Activated CD4-positive, alpha-beta memory T cell treated with anti-CD3 and anti-CD28 coated beads, Interleukin-2, amount 10 ng/mL, durations not matched to agents 7 days and 5 days (primary cell): ENCODE measurements around the gene ARID2. TPM values are rescaled to one million over a fixed set of nuclear protein-coding genes. Genes with fewer than 3 reads are reported as not detected.

ENCODE experiments used
- CTCF ChIA-PET: fragments of 350-600 bp; sonication (Branson Sonifier 250); formaldehyde crosslinking; loops from one replicate; lab custom pipeline; 2021; ENCODE audit warnings: antibody characterized with exemption, inconsistent platforms; lab: Charles Lee
- POLR2A ChIA-PET: fragments of 350-600 bp; sonication (Branson Sonifier 250); formaldehyde crosslinking; loops from one replicate; lab custom pipeline; 2021; ENCODE audit warnings: antibody characterized with exemption; lab: Charles Lee
- DNase-seq: peaks from one replicate; pipeline ENCODE4 v3.0.0-alpha.2; 2020
- H3K27ac Mint-ChIP-seq: one replicate; pipeline ENCODE4 v1.8.0; 2021; ENCODE audit warnings: mild to moderate bottlenecking, mixed read lengths
- H3K27me3 Mint-ChIP-seq: one replicate; pipeline ENCODE4 v1.8.0; 2021; ENCODE audit warnings: mixed read lengths
- H3K36me3 Mint-ChIP-seq: one replicate; pipeline ENCODE4 v1.8.0; 2021; ENCODE audit warnings: low read depth, mixed read lengths
- H3K4me1 Mint-ChIP-seq: one replicate; pipeline ENCODE4 v1.8.0; 2021; ENCODE audit warnings: mixed read lengths
- H3K4me3 Mint-ChIP-seq: one replicate; pipeline ENCODE4 v1.8.0; 2021; ENCODE audit warnings: mild to moderate bottlenecking, mixed read lengths
- H3K9me3 Mint-ChIP-seq: one replicate; pipeline ENCODE4 v1.8.0; 2021; ENCODE audit warnings: mixed read lengths
- total RNA-seq, 2 experiments: library from RNA; stranded (reverse); gene quantifications; one replicate each; pipeline ENCODE4 v1.2.3, GENCODE V29; 2021

ARID2 gene
- total RNA-seq, 2 experiments from 2014 or later = 39.9 to 43.9 TPM

- H3K9me3 Mint-ChIP-seq = no peaks in the 10 kb centered on the region
- peaks cover 28% of the 10 kb centered on the region for H3K36me3 Mint-ChIP-seq
- POLR2A ChIA-PET = interaction anchor here (0.6 to 9.9 kb wide), 23 partner anchors 9 to 1490 kb away, joined by 3 to 172 read pairs (median 4); partner anchors contain the start of genes ANO6, SCAF11 and SLC38A1
- H3K27ac Mint-ChIP-seq = peak overlapping the region; percentile 100
- peak overlapping the region; percentile 93 for H3K4me3 Mint-ChIP-seq
- H3K4me1 Mint-ChIP-seq = peaks cover 23% of the 10 kb centered on the region
- CTCF ChIA-PET = interaction anchor here (0.7 to 9.1 kb wide), 12 partner anchors 9 to 509 kb away, joined by 3 to 103 read pairs (median 6); no protein-coding TSS in a partner anchor
- no peaks in the 10 kb centered on the region for H3K27me3 Mint-ChIP-seq
- no peak for DNase-seq
Observed at GRCh38 chr12:45726603-45727300, 2.8 kb upstream of the ARID2 start.

GRCh38 chr12:45727301-45727979, 2.1 kb upstream of the ARID2 start:
- Mint-ChIP-seq H3K4me1 (peaks cover 24% of the 10 kb centered on the region), H3K27ac (peak overlapping the region; percentile 100), H3K4me3 (peak overlapping the region; percentile 93), H3K9me3 (no peaks in the 10 kb centered on the region), H3K27me3 (no peaks in the 10 kb centered on the region), H3K36me3 (peaks cover 31% of the 10 kb centered on the region)
- CTCF ChIA-PET = interaction anchor here (0.7 to 9.1 kb wide), 9 partner anchors 14 to 512 kb away, joined by 3 to 103 read pairs (median 4); partner anchors contain the start of gene ANO6
- peak; percentile 90 for DNase-seq
- POLR2A ChIA-PET = interaction anchor here (0.7 to 9.9 kb wide), 24 partner anchors 8 to 1489 kb away, joined by 3 to 172 read pairs (median 4); partner anchors contain the start of genes ANO6, SCAF11 and SLC38A1

- Mint-ChIP-seq H3K4me1 (peaks cover 22% of the 10 kb centered on the region), H3K27ac (peak overlapping the region; percentile 100), H3K9me3 (no peaks in the 10 kb centered on the region), H3K36me3 (peaks cover 30% of the 10 kb centered on the region), H3K4me3 (peak overlapping the region; percentile 93), H3K27me3 (no peaks in the 10 kb centered on the region)
- no peak for DNase-seq
- ChIA-PET CTCF (interaction anchor here (0.8 to 9.1 kb wide), 8 partner anchors 14 to 513 kb away, joined by 3 to 103 read pairs (median 8); partner anchors contain the start of gene ANO6), POLR2A (interaction anchor here (0.6 to 9.9 kb wide), 29 partner anchors 8 to 1488 kb away, joined by 3 to 172 read pairs (median 4); partner anchors contain the start of genes ANO6, SCAF11 and SLC38A1)
Observed at GRCh38 chr12:45727980-45728629, 1.4 kb upstream of the ARID2 start.

- Mint-ChIP-seq H3K4me3 (peak overlapping the region; percentile 93), H3K4me1 (peaks cover 23% of the 10 kb centered on the region), H3K27me3 (no peaks in the 10 kb centered on the region), H3K27ac (peak overlapping the region; percentile 100), H3K36me3 (peaks cover 32% of the 10 kb centered on the region), H3K9me3 (no peaks in the 10 kb centered on the region)
- ChIA-PET CTCF (interaction anchor here (1.0 to 9.1 kb wide), 7 partner anchors 13 to 513 kb away, joined by 3 to 103 read pairs (median 8); partner anchors contain the start of gene ANO6), POLR2A (interaction anchor here (0.6 to 9.9 kb wide), 30 partner anchors 9 to 1488 kb away, joined by 3 to 172 read pairs (median 4); partner anchors contain the start of genes ANO6, SCAF11 and SLC38A1)
- DNase-seq = peak; percentile 98
Observed at GRCh38 chr12:45728630-45729232, 775 bp upstream of the ARID2 start.

GRCh38 chr12:45730084-45730347, 510 bp downstream of the ARID2 start:
- Mint-ChIP-seq H3K27ac (peak overlapping the region; percentile 100), H3K27me3 (no peaks in the 10 kb centered on the region), H3K9me3 (peaks cover under 1% of the 10 kb centered on the region), H3K4me3 (peak overlapping the region; percentile 93), H3K36me3 (peaks cover 41% of the 10 kb centered on the region), H3K4me1 (peaks cover 22% of the 10 kb centered on the region)
- DNase-seq = peak; percentile 53
- CTCF ChIA-PET = interaction anchor here (0.8 to 9.1 kb wide), 6 partner anchors 12 to 516 kb away, joined by 3 to 103 read pairs (median 5); no protein-coding TSS in a partner anchor
- POLR2A ChIA-PET = interaction anchor here (0.8 to 9.9 kb wide), 19 partner anchors 9 to 1486 kb away, joined by 3 to 172 read pairs (median 6); partner anchors contain the start of genes ANO6, SCAF11 and SLC38A1

- Mint-ChIP-seq H3K36me3 (peaks cover 42% of the 10 kb centered on the region), H3K27me3 (no peaks in the 10 kb centered on the region)
- POLR2A ChIA-PET = interaction anchor here (0.8 to 9.9 kb wide), 16 partner anchors 8 to 882 kb away, joined by 3 to 172 read pairs (median 9); partner anchors contain the start of genes ANO6, SCAF11 and SLC38A1
Observed at GRCh38 chr12:45730348-45731189, 1.1 kb downstream of the ARID2 start.

GRCh38 chr12:45731190-45731775, 1.8 kb downstream of the ARID2 start:
- ChIA-PET POLR2A (interaction anchor here (1.2 to 9.9 kb wide), 7 partner anchors 12 to 538 kb away, joined by 3 to 172 read pairs (median 44); partner anchors contain the start of genes ANO6, SCAF11 and SLC38A1), CTCF (no interaction called here)
- H3K36me3 Mint-ChIP-seq = peaks cover 45% of the 10 kb centered on the region
- no peak for DNase-seq
- peak overlapping the region; percentile 87 for H3K27ac Mint-ChIP-seq
- peak overlapping the region; percentile 82 for H3K4me3 Mint-ChIP-seq
- peaks cover 21% of the 10 kb centered on the region for H3K4me1 Mint-ChIP-seq
- H3K27me3 Mint-ChIP-seq = no peaks in the 10 kb centered on the region
- H3K9me3 Mint-ChIP-seq = peaks cover 1% of the 10 kb centered on the region

More at GRCh38 chr12:45730348-45731189, 1.1 kb downstream of the ARID2 start:
- Mint-ChIP-seq H3K27ac (peak overlapping the region; percentile 87), H3K4me3 (peak overlapping the region; percentile 82), H3K4me1 (peaks cover 20% of the 10 kb centered on the region), H3K9me3 (peaks cover 1% of the 10 kb centered on the region)
- peak; percentile 69 for DNase-seq
- CTCF ChIA-PET = interaction anchor here (0.8 to 9.1 kb wide), 6 partner anchors 12 to 516 kb away, joined by 3 to 103 read pairs (median 5); no protein-coding TSS in a partner anchor

- Mint-ChIP-seq H3K4me1 (peaks cover 21% of the 10 kb centered on the region), H3K4me3 (peak overlapping the region; percentile 78), H3K9me3 (peaks cover 10% of the 10 kb centered on the region), H3K27me3 (no peaks in the 10 kb centered on the region), H3K27ac (peak overlapping the region; percentile 83), H3K36me3 (peaks cover 47% of the 10 kb centered on the region)
- CTCF ChIA-PET = interaction anchor here (1.5 kb wide), 1 partner anchor 14 kb away, joined by 3 read pairs; no protein-coding TSS in a partner anchor
- no peak for DNase-seq
- POLR2A ChIA-PET = interaction anchor here (1.6 to 9.9 kb wide), 4 partner anchors 11 to 258 kb away, joined by 3 to 172 read pairs (median 101); partner anchors contain the start of gene SCAF11
Observed at GRCh38 chr12:45732250-45732649, 2.7 kb downstream of the ARID2 start.

- CTCF ChIA-PET = interaction anchor here (1.1 to 1.5 kb wide), 4 partner anchors 8 to 189 kb away, joined by 3 to 4 read pairs (median 4); no protein-coding TSS in a partner anchor
Observed at GRCh38 chr12:45732936-45733335, 3.4 kb downstream of the ARID2 start.

GRCh38 chr12:45737638-45738037, 8.1 kb downstream of the ARID2 start:
- no peak for DNase-seq
- Mint-ChIP-seq H3K4me3 (no peak overlapping the region), H3K27ac (no peak overlapping the region), H3K9me3 (peaks cover 15% of the 10 kb centered on the region), H3K36me3 (peaks cover 65% of the 10 kb centered on the region), H3K4me1 (peaks cover 21% of the 10 kb centered on the region), H3K27me3 (no peaks in the 10 kb centered on the region)
- ChIA-PET POLR2A (no interaction called here), CTCF (interaction anchor here (0.7 kb wide), 1 partner anchor 817 kb away, joined by 3 read pairs; no protein-coding TSS in a partner anchor)

More at GRCh38 chr12:45732936-45733335, 3.4 kb downstream of the ARID2 start:
- H3K4me3 Mint-ChIP-seq = peak overlapping the region; percentile 50
- DNase-seq = no peak
- peaks cover 15% of the 10 kb centered on the region for H3K9me3 Mint-ChIP-seq
- POLR2A ChIA-PET = interaction anchor here (9.9 kb wide), 1 partner anchor 258 kb away, joined by 140 read pairs; the partner anchor contains the start of gene SCAF11
- peak overlapping the region; percentile 59 for H3K27ac Mint-ChIP-seq
- peaks cover 52% of the 10 kb centered on the region for H3K36me3 Mint-ChIP-seq
- peaks cover 21% of the 10 kb centered on the region for H3K4me1 Mint-ChIP-seq
- no peaks in the 10 kb centered on the region for H3K27me3 Mint-ChIP-seq
